ENCODE data around the gene RHAG. TPM values are rescaled to one million over a fixed set of nuclear protein-coding genes. Genes with fewer than 3 reads are reported as not detected.

Gene RHAG
- total RNA-seq, 1 donor from 2014 or later: not detected

DNA sequence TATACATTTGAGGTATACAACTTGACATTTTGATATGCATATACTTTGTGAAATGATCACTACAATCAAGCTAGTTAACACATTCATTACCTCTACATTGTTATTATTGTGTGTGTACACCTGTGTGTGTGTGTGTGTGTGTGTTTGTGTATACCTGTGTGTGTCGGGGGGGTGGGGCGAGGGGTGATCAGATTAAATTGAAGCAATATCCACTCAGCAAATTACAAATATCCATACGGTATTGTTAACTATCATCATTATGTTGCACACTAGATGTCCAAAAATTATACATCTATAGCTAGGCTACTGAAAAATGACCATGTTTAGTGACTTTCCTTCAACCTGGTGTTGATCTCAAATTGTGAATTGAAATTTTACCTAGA, 1.8 kb downstream of the RHAG start:
- H3K36me3 ChIP-seq (ENCODE audit: insufficient read depth, low read length): no peaks in the 10 kb centered on the region
- no peak overlapping the region for H3K9ac ChIP-seq (ENCODE audit: low read length)
- Mint-ChIP-seq H3K4me3 (ENCODE audit: unreplicated experiment) (no peak overlapping the region), H3K4me1 (ENCODE audit: low read depth, unreplicated experiment) (no peaks in the 10 kb centered on the region), H3K27me3 (ENCODE audit: low read depth, unreplicated experiment) (no peaks in the 10 kb centered on the region), H3K9me3 (ENCODE audit: unreplicated experiment) (no peaks in the 10 kb centered on the region), H3K27ac (ENCODE audit: unreplicated experiment) (no peak overlapping the region), H3K36me3 (ENCODE audit: low read depth, unreplicated experiment) (no peaks in the 10 kb centered on the region)
- TF ChIP-seq EZH2 (IDR thresholded peaks at IDR 0.05; ENCODE audit: insufficient read depth, low read length) (no peak), CTCF (IDR thresholded peaks at IDR 0.05; ENCODE audit: insufficient read depth, low read depth, low read length) (no peak)
- no peak overlapping the region for H3K4me2 ChIP-seq (ENCODE audit: low read length)
- no peak for DNase-seq (ENCODE audit: low read depth)
- H2AFZ ChIP-seq (ENCODE audit: low read depth, low read length): no peak overlapping the region
- no peaks in the 10 kb centered on the region for H4K20me1 ChIP-seq (ENCODE audit: insufficient read depth, low read length)
- no peak for FAIRE-seq
- H3K4me1 ChIP-seq (ENCODE audit: insufficient read depth, low read length): no peaks in the 10 kb centered on the region
- no peaks in the 10 kb centered on the region for H3K9me3 ChIP-seq (ENCODE audit: insufficient read depth, low read depth, low read length)
- no peak overlapping the region for H3K27ac ChIP-seq (ENCODE audit: low read depth, low read length)
- H3K79me2 ChIP-seq (ENCODE audit: insufficient read depth, low read length): no peaks in the 10 kb centered on the region
- H3K27me3 ChIP-seq (ENCODE audit: insufficient read depth, low read length): no peaks in the 10 kb centered on the region
- H3K4me3 ChIP-seq (ENCODE audit: insufficient read depth, low read depth, low read length): no peak overlapping the region

- H4K20me1 ChIP-seq (ENCODE audit: insufficient read depth, low read length): no peaks in the 10 kb centered on the region
- Mint-ChIP-seq H3K36me3 (ENCODE audit: low read depth, unreplicated experiment) (no peaks in the 10 kb centered on the region), H3K4me1 (ENCODE audit: low read depth, unreplicated experiment) (no peaks in the 10 kb centered on the region), H3K27me3 (ENCODE audit: low read depth, unreplicated experiment) (no peaks in the 10 kb centered on the region), H3K9me3 (ENCODE audit: unreplicated experiment) (no peaks in the 10 kb centered on the region), H3K4me3 (ENCODE audit: unreplicated experiment) (no peak overlapping the region), H3K27ac (ENCODE audit: unreplicated experiment) (no peak overlapping the region)
- TF ChIP-seq CTCF (IDR thresholded peaks at IDR 0.05; ENCODE audit: insufficient read depth, low read depth, low read length): no peak
- TF ChIP-seq EZH2 (IDR thresholded peaks at IDR 0.05; ENCODE audit: insufficient read depth, low read length): no peak
- no peak overlapping the region for H3K27ac ChIP-seq (ENCODE audit: low read depth, low read length)
- FAIRE-seq: no peak
- H2AFZ ChIP-seq (ENCODE audit: low read depth, low read length): no peak overlapping the region
- H3K9ac ChIP-seq (ENCODE audit: low read length): no peak overlapping the region
- H3K4me1 ChIP-seq (ENCODE audit: insufficient read depth, low read length): no peaks in the 10 kb centered on the region
- H3K36me3 ChIP-seq (ENCODE audit: insufficient read depth, low read length): no peaks in the 10 kb centered on the region
- H3K79me2 ChIP-seq (ENCODE audit: insufficient read depth, low read length): no peaks in the 10 kb centered on the region
- H3K4me2 ChIP-seq (ENCODE audit: low read length): no peak overlapping the region
- no peaks in the 10 kb centered on the region for H3K9me3 ChIP-seq (ENCODE audit: insufficient read depth, low read depth, low read length)
- DNase-seq (ENCODE audit: low read depth): no peak
- no peak overlapping the region for H3K4me3 ChIP-seq (ENCODE audit: insufficient read depth, low read depth, low read length)
- no peaks in the 10 kb centered on the region for H3K27me3 ChIP-seq (ENCODE audit: insufficient read depth, low read length)
These were observed 2.4 kb downstream of the RHAG start for GRCh38 chr6:49634092-49634835.

DNA sequence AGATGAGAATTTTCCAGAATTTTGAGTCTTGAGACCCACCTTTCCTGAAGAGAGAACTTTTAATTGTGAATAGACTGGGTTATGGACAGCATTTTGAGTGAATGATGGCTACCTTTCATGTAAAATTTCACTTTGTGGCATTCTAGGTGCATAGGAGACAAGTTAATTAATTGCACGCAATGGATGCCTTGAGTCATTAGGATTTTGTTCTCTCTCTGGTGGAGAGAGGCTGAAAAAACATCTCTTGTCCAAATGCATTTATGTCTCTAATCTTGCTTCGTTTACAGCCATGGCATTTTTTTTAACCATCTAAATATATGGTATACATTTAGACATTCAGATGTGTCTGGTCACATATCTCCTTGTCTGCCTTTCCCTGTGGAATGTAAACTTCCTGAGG, 3.1 kb downstream of the RHAG start:
- Histone ChIP-seq H2AFZ (ENCODE audit: low read depth, low read length) (no peak overlapping the region), H3K4me2 (ENCODE audit: low read length) (no peak overlapping the region), H3K4me1 (ENCODE audit: insufficient read depth, low read length) (no peaks in the 10 kb centered on the region), H3K79me2 (ENCODE audit: insufficient read depth, low read length) (no peaks in the 10 kb centered on the region), H3K9ac (ENCODE audit: low read length) (no peak overlapping the region), H3K4me3 (ENCODE audit: insufficient read depth, low read depth, low read length) (no peak overlapping the region), H3K27me3 (ENCODE audit: insufficient read depth, low read length) (no peaks in the 10 kb centered on the region), H3K9me3 (ENCODE audit: insufficient read depth, low read depth, low read length) (no peaks in the 10 kb centered on the region), H4K20me1 (ENCODE audit: insufficient read depth, low read length) (no peaks in the 10 kb centered on the region), H3K36me3 (ENCODE audit: insufficient read depth, low read length) (no peaks in the 10 kb centered on the region), H3K27ac (ENCODE audit: low read depth, low read length) (no peak overlapping the region)
- no peaks in the 10 kb centered on the region for H3K27me3 Mint-ChIP-seq (ENCODE audit: low read depth, unreplicated experiment)
- no peaks in the 10 kb centered on the region for H3K4me1 Mint-ChIP-seq (ENCODE audit: low read depth, unreplicated experiment)
- FAIRE-seq (no peak), DNase-seq (ENCODE audit: low read depth) (no peak)
- H3K36me3 Mint-ChIP-seq (ENCODE audit: low read depth, unreplicated experiment): no peaks in the 10 kb centered on the region
- no peak overlapping the region for H3K4me3 Mint-ChIP-seq (ENCODE audit: unreplicated experiment)
- H3K9me3 Mint-ChIP-seq (ENCODE audit: unreplicated experiment): no peaks in the 10 kb centered on the region
- no peak overlapping the region for H3K27ac Mint-ChIP-seq (ENCODE audit: unreplicated experiment)
- TF ChIP-seq EZH2 (IDR thresholded peaks at IDR 0.05; ENCODE audit: insufficient read depth, low read length): no peak
